ENCODE measurements around the gene SHB.

DNA sequence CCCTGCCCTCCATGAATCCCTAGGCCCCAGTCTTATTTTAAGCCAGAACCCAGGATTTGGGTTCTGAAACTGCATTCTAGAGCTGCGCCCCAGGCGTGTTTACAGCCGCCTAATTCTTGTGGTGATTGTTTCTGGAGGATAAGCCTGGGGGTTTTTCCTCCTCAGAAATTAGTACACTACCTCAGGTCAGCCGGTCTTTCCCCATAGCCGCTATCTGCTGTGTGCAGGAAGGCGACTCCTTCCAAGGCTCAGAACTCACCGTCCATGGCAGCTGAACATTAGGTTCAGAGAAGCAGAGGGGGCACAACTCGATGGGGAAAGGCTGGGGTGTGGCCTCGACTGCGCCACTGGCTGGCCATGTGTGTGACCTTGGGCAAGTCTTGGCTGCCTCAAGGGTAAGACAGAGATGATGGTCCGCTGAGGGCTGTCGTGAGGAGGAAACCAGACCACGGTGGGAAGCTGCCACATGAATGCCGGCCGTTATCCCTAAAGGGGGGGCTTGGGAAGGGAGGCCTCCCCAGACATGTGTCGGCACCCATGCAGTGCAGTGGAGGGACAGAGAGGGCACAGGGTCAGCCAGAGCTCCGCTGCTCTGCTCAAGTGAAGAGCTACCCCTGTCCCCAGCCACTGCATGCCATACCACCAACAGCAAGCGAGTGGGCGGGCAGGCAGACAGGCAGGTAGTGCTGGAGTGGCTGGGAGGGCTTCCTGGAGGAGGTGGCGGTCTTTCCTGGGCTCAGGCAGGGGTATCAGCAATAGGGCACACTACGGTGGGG lies 28.9 kb downstream of the SHB start:
- TF ChIP-seq CTCF (IDR thresholded peaks at IDR 0.05; ENCODE audit: insufficient read depth, low read length, poor library complexity, severe bottlenecking) = no peak
- no peak for TF ChIP-seq EZH2phosphoT487 (conservative IDR thresholded peaks at IDR 0.05; ENCODE audit: low read length)
